Measurements from ENCODE around the gene GAB2.
"Not testable (repeated sequence)": the region's sequence is repeated elsewhere in the genome, so short reads cannot be mapped to it uniquely, and the experiment has no call there.

Gene GAB2

DNA sequence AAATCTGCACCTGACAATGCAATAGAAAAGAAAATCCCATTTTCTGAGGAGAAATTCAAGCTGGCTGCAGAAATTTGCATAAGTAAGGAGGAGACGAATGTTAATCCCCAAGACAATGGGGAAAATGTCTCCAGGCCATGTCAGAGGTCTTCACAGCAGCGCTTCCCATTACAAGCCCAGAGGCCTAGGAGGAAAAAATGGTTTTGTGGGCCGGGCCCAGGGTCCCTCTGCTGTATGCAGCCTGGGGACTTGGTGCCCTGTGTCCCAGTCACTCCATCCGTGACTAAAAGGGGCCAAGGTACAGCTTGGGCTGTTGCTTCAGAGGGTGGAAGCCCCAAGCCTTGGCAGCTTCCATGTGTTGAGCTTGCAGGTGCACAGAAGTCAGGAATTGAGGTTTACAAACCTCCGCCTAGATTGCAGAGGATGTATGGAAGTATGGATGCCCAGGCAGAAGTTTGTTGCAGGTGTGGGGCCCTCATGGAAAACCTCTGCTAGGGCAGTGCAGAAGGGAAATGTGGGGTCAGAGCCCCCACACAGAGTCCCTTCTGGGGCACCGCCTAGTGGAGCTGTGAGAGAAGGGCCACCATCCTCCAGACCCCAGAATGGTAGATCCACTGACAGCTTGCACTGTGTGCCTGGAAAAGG is 144.9 kb downstream of the GAB2 start:
- not testable (repeated sequence) for DNase-seq

DNA sequence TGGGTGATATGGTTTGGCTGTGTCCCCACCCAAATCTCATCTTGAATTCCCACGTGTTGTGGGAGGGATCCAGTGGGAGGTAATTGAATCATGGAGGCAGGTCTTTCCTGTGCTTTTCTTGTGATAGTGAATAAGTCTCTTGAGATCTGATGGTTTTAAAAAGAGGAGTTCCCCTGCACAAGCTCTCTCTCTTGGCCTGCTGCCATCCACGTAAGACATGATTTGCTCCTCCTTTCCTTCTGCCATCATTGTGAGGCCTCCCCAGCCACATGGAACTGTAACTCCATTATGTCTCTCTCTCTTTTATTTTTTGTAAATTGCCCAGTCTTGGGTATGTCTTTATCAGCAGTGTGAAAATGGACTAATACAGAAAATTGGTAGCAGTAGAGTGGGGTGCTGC is 145.8 kb downstream of the GAB2 start:
- DNase-seq: not testable (repeated sequence)

DNA sequence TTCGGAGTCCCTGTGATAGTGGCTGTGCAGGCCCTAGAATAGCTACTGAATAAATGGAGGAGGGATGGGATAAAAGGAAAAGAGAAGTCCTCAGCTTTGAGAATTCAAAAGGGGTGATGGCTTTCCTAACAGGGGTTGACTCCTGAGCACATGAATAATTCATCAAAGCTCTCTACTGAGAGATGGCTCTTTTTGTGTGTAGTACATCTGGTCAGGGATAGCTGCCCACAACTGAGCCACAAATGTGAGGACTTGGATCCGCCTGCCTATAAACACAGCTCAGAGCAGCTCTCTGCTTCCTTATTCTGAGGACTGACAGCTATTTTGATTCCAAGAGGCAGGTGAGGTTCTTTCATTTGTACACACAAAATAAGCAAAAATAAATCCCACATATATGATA is 146.6 kb downstream of the GAB2 start:
- DNase-seq: no peak

DNA sequence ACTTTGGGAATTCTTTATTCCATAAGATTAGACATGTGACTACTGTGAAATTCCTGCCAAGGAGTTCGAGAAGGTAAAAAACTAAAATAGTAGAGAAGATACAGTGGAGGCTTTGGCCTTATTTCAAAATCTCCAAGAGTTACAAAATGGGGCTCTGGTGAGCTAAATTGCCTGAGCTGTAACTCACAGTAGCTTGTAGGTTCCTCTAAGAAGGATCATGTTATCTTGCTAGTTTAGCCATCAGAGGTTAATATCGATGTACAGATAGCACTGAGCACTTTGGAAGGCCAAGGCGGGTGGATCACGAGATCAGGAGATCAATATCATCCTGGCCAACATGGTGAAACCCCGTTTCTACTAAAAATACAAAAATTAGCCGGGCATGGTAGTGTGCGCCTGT is 147.8 kb downstream of the GAB2 start:
- DNase-seq: no peak

DNA sequence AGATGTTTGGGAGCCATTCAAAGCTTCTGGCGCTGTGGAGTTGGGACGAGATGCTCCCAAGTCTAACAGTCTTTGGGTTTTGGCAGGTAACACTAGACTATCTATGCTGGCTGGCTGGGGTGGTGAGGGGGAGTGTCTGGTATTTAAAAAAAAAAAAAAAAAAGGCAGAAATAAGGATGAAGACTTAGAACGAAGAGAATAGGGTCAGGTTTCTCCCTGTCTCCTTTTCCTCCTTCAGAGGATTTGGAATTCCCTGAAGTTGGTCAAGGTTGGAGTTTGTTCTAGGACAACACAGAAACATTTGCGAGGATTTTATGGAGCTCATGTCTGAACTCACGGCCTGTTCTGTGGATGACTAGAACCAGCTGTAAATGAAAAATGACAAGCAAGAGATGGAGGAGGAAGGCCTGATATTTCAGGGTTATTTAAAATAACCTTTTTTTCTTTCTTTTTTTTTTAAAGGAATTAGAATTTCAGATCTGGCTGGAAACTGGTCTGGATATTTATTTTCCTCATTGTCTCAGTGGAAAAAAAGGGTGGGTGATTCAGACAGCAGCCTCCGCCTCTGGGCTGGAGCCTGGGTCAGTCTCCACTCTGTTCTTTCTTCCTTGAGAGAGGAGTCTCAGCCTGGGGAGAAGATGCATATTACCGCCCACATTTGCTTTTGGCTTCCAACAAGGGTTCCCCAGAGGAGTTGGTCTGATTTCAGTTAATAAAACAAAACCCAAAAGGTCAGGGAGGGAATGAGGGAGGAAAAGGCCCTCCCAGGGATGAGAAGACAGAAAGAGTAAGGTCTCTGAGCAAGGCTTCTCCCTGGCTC is 148.8 kb downstream of the GAB2 start:
- DNase-seq: no peak

DNA sequence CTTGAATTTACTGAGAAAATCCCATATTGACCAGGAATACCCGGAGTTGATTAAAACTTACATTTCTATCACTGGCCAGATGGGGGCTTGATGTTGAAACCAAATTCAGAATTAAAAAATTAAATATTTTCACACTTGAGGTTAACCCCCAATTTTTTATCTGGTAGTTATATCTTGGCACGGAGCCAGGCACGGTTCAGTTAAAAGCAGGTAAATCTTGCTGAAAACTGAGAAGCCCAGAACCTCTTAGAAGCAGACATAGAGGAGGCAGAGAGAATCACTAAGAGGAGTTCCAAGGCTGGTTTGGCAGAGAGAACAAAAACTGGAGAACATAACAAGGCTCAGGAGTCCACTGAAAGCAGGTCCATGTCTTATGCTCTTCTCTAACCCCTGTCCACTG is 151.2 kb downstream of the GAB2 start:
- no peak for DNase-seq

DNA sequence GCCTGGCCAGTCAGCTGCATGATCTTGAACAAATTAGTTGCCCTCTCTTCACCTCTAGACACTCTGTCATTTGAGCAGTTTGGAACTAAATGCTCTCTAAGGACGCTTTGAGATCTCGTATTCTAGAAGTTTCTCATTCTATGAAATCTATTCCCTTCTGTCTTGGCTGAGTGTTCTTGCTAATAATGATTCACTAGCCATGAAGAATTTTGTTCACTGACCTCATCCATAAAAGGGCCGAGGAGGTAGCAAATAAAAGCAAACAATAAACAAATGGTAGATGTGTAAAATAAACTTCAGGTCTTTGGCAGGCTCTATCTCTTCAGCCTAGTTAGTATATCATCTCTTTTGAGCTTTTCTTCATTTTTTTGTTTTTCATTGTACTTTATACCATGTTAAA is 152.3 kb downstream of the GAB2 start:
- no peak for DNase-seq

DNA sequence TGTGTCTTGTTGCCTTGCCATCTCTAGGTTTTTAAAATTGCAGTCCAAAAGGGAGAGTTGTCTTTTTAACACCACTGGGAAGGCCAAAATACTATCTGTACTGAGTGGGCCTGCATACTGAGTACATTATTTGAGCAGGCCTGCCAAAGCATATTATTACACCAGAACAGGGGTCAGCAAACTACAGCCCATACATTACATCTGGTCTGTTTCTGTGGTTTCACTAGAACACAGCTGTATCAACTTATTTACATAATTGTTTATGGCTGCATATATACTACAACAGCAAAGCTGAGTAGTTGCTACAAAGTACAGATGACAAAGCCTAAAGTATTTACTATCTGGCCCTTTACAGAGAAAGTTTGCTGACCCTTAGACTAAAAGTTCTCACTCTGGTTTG is 154.9 kb downstream of the GAB2 start:
- no peak for DNase-seq

DNA sequence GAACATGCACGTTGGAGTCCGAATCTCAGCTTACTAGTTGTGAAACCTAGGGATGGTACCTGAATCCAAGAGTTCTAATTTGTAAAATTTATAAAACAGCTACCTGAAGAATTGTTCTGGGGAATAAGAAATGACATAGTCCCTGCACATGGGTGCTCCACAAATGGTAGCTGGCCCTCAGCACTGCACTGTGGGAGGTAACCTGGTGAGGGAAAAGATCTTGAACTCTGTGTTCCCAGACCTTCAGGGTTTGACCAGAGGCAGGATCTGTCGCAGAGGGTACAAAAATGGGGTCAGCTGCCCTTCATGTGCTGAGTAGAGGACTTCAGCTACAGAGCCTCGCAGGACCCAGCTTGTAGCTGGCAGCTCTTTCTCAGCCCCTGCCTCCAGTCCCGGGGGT is 155.4 kb downstream of the GAB2 start:
- DNase-seq: no peak

DNA sequence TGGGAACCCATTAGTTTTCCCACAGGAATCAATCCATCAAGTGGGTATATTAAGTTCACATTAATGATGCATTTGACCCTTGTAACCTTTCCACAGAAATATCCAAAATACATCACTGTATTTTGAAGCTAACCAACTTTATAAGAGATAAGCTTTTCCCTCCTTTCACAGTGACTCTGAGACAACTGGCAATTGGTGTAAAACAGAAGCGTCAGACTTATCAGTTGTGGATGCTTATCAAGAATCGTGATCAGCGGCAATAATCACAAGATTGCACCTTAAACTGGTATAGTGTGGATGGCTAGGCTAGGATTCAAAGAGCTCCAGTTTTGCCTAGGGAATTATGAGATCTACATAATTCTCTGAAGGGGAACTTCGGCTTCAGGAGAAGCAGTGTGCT is 155.8 kb downstream of the GAB2 start:
- no peak for DNase-seq

DNA sequence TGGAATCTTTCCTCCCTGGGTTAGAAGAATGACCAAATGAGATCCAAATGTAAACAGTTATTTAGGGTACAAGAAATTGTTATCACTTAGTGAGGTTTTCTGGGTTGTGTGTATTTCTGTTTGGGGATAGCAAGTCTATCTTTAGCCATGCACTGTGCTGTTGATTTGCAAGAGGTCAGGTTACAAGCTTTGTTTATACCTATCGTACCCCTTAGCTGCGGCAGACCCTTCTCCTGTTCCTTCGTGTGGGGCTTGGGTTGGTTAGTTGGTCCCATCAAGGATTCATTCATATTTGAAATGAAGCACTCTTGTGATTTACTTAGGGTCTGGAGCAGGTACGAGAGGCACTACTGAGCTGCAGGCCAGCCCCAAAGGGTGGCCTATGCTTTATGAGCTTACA is 156.3 kb downstream of the GAB2 start:
- no peak for DNase-seq

DNA sequence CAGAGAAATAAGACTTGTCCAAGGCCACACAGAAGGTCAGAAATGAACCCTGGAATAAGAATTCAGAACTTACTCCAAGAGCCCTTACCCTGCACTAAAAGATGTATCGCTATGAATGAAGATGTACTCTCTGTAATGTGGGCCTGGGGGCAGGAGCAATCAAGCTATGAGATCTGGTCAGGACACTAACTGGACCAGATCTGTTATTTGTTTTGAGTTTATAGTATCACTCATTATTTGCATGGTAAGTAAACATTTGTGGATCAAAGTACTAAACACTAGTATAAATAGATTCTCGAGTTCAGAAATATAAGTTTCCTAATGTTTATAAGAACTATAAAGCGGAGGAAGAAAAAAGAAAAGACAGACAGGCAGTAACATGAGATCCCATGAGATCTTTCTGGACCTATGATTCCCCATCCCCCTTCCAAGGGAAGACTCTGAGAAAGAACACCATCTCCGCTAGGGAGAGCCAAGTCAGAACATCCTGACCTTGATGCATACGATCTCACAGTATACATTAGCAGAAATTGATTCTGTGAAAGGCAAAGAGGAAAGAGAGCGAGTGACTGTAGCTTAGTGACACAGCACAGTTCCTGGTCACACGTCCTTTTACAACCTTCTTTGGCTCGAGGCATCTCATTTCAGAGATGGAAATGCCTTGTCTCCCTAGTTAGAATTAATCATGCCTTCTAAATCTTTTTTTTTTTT is 157.7 kb downstream of the GAB2 start:
- no peak for DNase-seq

DNA sequence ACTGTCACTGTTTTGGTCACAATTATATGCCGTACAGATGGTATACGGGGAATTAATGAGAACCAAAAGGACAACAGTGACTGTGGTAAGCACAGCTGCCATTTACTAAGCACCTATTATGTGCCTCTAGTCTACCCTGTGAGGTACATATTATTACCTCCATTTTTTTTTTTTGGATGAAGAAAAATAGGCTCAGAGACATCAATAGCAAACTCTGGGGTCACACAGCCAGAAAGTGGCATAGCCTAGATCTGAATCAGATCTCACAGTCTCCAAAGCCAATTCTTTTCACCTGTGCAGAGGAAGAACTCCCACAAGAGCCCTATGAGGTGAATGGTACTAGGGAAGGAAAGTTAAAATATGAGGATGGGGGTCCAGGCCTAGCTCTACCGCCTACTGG is 160.0 kb downstream of the GAB2 start:
- DNase-seq: no peak

DNA sequence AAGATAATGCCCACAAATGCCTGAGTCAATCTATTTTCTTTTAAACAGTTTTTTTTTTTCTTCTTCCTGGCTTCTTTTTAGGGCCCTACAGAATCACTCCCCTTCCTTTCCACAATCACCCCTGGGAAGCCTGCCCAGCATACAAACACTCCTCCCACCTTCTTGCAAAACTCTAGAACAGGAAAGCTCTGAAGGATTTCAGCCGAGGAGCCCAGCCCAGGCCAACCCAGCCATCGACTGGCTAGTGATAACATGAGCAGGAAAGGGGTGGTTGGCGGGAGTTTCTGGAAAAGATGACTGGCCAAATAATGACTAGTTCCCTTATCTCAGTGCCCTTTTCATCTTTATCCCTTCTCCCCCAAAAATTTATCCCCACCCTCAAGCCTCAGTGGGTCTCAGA is 160.7 kb downstream of the GAB2 start:
- DNase-seq: no peak

DNA sequence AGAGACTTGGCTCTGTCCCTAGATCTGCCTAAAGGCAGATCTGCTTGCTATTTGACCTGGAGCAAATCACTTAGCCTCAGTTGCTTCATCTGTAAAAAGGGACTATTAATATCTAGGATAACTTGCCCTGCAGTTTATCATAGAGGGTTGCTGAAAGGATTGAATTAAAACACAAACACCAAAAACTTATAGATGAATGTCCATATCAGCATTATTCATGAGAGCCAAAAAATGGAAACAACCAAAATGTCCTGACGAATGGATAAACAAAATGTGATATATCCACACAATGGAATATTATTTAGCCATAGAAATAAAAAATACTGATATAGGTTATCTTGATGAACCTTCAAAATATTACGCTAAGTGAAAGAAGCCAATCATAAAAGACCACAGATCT is 161.7 kb downstream of the GAB2 start:
- DNase-seq: no peak

DNA sequence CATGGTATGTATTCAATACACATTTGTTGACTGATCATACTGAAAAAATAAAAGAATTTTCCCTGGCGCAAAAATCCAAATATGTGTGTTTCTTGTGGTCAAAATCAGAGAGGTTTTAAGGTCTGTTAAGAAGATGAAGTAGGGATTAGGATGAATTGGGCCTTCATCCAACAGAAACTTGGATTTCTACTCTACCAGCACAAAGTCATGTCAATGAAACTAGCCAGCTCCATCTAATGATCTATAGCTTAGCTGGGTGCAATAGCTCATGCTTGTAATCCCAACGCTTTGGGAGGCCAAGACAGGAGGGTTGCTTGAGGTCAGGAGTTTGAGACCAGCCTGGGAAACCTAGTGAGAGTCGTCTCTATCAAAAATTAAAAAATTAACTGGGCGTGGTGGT is 163.4 kb downstream of the GAB2 start:
- no peak for DNase-seq

DNA sequence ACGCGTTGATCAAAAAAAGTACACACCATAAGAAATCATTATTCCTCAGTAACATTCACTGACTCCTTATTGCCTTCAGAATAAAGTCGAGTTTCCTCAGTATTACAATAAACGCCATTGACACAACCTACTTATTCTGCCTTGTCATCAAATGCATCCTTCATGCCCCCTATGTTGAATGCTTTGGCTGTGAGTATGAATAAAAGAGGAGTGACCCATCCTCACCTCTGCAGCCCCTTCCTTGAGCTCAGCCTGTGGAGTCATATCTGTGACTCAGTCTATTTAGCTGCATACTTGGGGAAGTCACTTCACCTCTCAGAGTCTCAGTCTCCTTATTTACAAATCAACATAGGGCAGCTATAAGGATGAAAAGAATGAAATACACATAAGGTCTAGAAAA is 163.8 kb downstream of the GAB2 start:
- DNase-seq: no peak

DNA sequence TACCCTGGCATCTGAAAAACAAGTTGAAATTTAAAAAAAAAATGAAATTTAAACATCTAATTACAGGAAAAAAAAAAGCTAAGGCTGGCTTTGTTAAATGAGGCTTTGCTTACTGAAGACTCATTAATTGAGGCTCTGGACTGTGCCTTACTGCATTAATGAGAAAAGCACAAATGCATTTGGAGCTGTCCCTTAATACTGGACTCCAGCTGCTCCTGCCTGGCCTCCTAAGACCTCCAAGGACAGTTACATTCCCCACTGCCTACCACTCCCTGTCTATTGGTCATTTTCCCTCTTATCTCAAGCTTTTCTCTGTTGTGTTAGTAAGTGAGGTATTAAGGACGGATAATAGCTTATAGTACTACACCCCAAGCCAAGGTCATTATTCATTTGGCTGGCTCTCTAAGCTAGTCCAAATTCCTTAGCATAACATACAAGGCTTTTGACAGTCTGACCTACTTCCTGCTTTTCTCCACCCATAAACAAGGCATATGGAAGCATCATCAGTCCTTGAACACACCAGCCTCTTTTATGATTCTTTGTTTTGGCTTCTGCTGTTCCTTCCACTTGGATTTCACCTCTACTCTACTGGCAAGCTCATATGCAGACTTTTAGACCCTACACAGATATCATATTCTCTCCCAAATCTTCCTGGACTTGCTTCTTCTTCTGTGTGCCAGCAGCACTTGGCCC is 166.4 kb downstream of the GAB2 start:
- no peak for DNase-seq

DNA sequence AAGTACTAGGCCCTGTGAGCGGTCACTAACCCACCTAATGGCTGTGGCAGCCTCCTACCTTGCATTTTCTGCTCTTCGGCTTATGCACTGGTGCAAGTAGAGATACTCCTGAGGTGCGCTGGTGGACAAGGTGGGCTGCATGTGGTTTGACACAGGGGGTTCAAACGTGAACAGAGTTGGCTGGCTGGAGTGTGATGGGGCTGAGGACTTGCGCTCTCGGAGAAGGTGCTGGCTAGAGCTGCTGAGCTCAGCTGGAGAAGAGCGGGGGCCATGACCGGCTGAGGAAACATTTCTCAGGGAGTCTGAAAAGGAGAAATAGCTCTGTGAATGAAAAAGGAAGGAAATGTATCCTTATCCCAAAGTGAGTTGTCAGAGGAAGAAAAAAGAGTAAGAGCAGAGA is 167.5 kb downstream of the GAB2 start:
- no peak for DNase-seq

DNA sequence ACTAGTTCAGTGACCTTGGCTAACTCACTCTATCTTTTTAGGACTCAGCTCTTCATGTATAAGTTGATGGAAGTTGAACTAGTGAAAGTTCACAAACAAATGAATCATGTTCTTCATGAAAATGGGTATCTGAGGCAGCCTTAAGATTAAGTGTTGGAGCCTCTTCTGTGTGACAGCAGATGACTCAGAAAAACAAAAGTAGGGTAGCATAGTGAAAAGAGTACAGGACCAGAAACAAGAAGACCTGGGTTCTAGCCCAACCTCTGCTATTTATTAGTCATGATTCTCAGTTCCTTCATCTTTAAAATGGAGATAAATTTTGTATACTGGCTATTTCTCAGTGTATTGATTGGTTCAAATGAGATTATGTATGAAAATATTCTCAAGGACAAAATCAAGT is 168.7 kb downstream of the GAB2 start:
- DNase-seq: no peak

DNA sequence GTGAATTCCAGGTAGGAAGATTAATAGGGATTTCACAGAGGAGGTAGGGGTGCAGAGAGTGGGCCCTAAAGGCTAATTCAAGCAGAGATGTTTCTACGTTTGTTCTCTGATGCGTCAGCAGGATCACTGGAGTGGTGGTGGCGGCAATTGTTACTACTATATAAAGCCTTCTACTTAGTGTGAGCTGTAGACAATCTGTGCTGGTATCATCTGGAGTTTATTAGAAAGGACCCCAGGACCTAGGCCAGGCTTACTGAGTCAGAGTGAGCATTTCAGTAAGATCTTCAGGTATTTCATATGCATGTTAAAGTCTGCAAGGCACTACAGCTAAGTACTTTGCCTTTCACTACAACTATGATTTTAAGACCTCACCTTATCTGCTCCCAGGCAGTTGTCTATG is 169.4 kb downstream of the GAB2 start:
- DNase-seq: no peak

DNA sequence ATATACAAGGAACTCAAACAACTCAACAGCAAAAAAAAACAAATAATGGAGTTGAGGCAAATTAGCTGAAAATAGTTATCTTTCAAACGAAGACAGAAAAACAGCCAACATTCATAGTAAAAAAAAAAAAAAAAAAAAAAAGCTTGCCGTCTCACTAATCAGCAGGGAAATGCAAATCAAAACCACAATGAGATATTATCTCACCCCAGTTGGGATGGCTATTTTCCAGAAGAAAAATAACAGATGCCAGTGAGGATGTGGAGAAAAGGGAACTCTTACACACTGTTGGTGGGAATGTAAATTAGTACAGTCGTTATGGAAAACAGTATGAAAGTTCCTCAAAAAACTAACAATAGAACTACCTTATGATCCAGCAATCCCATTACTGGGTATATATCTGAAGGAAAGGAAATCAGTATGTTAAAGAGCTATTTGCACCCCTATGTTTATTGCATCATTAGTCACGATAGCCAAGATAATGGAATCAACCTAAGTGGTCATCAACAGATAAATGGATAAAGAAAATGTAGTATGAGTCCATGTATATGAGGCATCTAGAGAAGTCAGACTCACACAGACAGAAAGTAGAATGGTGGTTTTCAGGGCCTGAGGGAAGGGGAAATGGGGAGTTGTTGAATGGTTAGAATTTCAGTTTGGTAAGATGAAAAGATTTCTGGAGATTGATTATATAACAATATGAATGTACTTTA is 172.9 kb downstream of the GAB2 start:
- no peak for DNase-seq

DNA sequence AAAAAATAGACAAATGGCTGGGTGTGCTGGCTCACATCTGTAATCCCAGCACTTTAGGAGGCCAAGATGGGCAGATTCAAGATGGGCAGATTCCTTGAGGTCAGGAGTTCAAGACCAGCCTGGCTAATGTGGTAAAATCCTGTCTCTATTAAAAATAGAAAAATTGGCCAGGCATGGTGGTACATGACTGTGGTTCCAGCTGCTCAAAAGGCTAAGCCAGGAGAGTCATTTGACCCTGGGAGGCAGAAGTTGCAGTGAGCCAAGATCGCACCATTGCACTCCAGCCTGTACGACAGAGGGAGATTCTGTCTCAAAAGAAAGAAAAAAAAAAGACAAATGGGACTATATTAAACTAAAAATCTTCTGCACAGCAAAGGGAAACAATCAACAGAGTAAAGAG is 173.5 kb downstream of the GAB2 start:
- DNase-seq: no peak
